Upper lobe of left lung (tissue), 4 donors: ENCODE data around the gene ZFR2.

Source experiments
- CTCF ChIP-seq, 6 experiments: fragments of 450-650 bp in 4 of 6; fragments of 200-600 bp in 2 of 6; sonication (generic) in 2 of 6; IDR thresholded peaks; one replicate each; pipeline ENCODE4 v1.5.1; 2016 to 2019; ENCODE audit warnings: antibody characterized with exemption in 6 of 6
- POLR2A ChIP-seq, 4 donors: fragments of 450-650 bp; IDR thresholded peaks; one replicate each; pipeline ENCODE4 v1.5.1; 2016 to 2017; ENCODE audit warnings: antibody characterized with exemption in 4 of 4, mild to moderate bottlenecking in 2 of 4

- no peak for TF ChIP-seq CTCF (IDR thresholded peaks at IDR 0.05)
- TF ChIP-seq POLR2A (IDR thresholded peaks at IDR 0.05) = no peak
Measured at GRCh38 chr19:3879656-3880055, 10.8 kb upstream of the ZFR2 start.
